Activated B cell treated with CpG ODN at 0.5 μM for 24 hours (primary cell): ENCODE data around the gene MZF1. TPM values are rescaled to one million over a fixed set of nuclear protein-coding genes. Genes with fewer than 3 reads are reported as not detected.
"Not testable (repeated sequence)": the region's sequence is repeated elsewhere in the genome, so short reads cannot be mapped to it uniquely, and the experiment has no call there.

ENCODE experiments used
- ATAC-seq: fragments of 200-7000 bp; cut with Tn5 transposase; one replicate; pipeline ENCODE4 v1.10.0; 2021; ENCODE audit warnings: low read depth, mild to moderate bottlenecking, moderate library complexity
- CTCF ChIA-PET: fragments of 350-600 bp; sonication (Branson Sonifier 250); formaldehyde crosslinking; loops from one replicate; lab custom pipeline; 2021; ENCODE audit warnings: antibody characterized with exemption; lab: Charles Lee
- POLR2A ChIA-PET: fragments of 350-600 bp; sonication (Branson Sonifier 250); formaldehyde crosslinking; loops from one replicate; lab custom pipeline; 2021; ENCODE audit warnings: antibody characterized with exemption; lab: Charles Lee
- DNase-seq: peaks from one replicate; pipeline ENCODE4 v3.0.0; 2022
- H3K27ac Mint-ChIP-seq: one replicate; pipeline ENCODE4 v1.8.0; 2020; ENCODE audit warnings: mixed read lengths
- H3K27me3 Mint-ChIP-seq: one replicate; pipeline ENCODE4 v1.8.0; 2021; ENCODE audit warnings: mixed read lengths
- H3K36me3 Mint-ChIP-seq: one replicate; pipeline ENCODE4 v1.8.0; 2021; ENCODE audit warnings: low read depth, mixed read lengths
- H3K4me1 Mint-ChIP-seq: one replicate; pipeline ENCODE4 v1.8.0; 2021; ENCODE audit warnings: mixed read lengths
- H3K4me3 Mint-ChIP-seq: one replicate; pipeline ENCODE4 v1.8.0; 2020; ENCODE audit warnings: mild to moderate bottlenecking, mixed read lengths
- H3K9me3 Mint-ChIP-seq: one replicate; pipeline ENCODE4 v1.8.0; 2020; ENCODE audit warnings: mixed read lengths
- CTCF ChIP-seq: fragments of 200-600 bp; IDR thresholded peaks from one replicate; pipeline ENCODE4 v1.8.0; 2022; ENCODE audit warnings: antibody characterized with exemption, mild to moderate bottlenecking
- intact Hi-C: fragments of 100-400 bp; cut with micrococcal nuclease; formaldehyde crosslinking; loops from one replicate; pipeline ENCODE4 v1.15.1; 2024
- total RNA-seq: library from RNA; stranded (reverse); gene quantifications from 2 replicates; pipeline ENCODE4 v1.2.3, GENCODE V29; 2022

Gene MZF1
- total RNA-seq, 1 donor from 2014 or later: 54.5 TPM

GRCh38 chr19:58578012-58578925, 5.1 kb upstream of the MZF1 start:
- ATAC-seq: no peak
- DNase-seq: no peak
- Mint-ChIP-seq H3K4me1 (peaks cover 49% of the 10 kb centered on the region), H3K36me3 (peaks cover 20% of the 10 kb centered on the region), H3K9me3 (no peaks in the 10 kb centered on the region), H3K4me3 (peak overlapping the region; percentile 19), H3K27ac (peak overlapping the region; percentile 39), H3K27me3 (no peaks in the 10 kb centered on the region)
- intact Hi-C loops: no loop called here
- no peak for TF ChIP-seq CTCF
- CTCF ChIA-PET: interaction anchor here (1.0 to 4.3 kb wide), 3 partner anchors 58 to 64 kb away, joined by 3 to 62 read pairs (median 3); partner anchors contain the start of gene ZBTB45
- POLR2A ChIA-PET: interaction anchor here (1.5 kb wide), 1 partner anchor 59 kb away, joined by 3 read pairs; the partner anchor contains the start of gene ZBTB45

GRCh38 chr19:58577581-58577980, 4.4 kb upstream of the MZF1 start:
- H3K27ac Mint-ChIP-seq, CTCF ChIA-PET, DNase-seq, ATAC-seq, H3K9me3 Mint-ChIP-seq, H3K27me3 Mint-ChIP-seq, intact Hi-C loops, H3K4me3 Mint-ChIP-seq: not testable (repeated sequence)
- Mint-ChIP-seq H3K36me3 (peaks cover 18% of the 10 kb centered on the region), H3K4me1 (peaks cover 52% of the 10 kb centered on the region)
- POLR2A ChIA-PET: interaction anchor here (1.5 kb wide), 1 partner anchor 58 kb away, joined by 3 read pairs; the partner anchor contains the start of gene ZBTB45

GRCh38 chr19:58575183-58576041, 2.3 kb upstream of the MZF1 start:
- H3K27ac Mint-ChIP-seq: peak overlapping the region; percentile 93
- ATAC-seq: peak; percentile 40
- no peaks in the 10 kb centered on the region for H3K9me3 Mint-ChIP-seq
- H3K4me3 Mint-ChIP-seq: peak overlapping the region; percentile 88
- POLR2A ChIA-PET: interaction anchor here (0.7 to 3.1 kb wide), 22 partner anchors 13 to 517 kb away, joined by 3 to 75 read pairs (median 5); partner anchors contain the start of genes CHMP2A, ERVK3-1, TRIM28 and UBE2M
- CTCF ChIA-PET: interaction anchor here (1.9 to 2.3 kb wide), 2 partner anchors 56 to 62 kb away, joined by 6 to 19 read pairs; partner anchors contain the start of gene ZBTB45
- TF ChIP-seq CTCF: no peak
- peaks cover 57% of the 10 kb centered on the region for H3K4me1 Mint-ChIP-seq
- intact Hi-C loops: loop anchor here (1.0 kb wide), 3 partner anchors 56 to 188 kb away; partner anchors contain the start of genes RPS5 and ZBTB45
- DNase-seq: peak; percentile 81
- peaks cover 8% of the 10 kb centered on the region for H3K36me3 Mint-ChIP-seq
- no peaks in the 10 kb centered on the region for H3K27me3 Mint-ChIP-seq

GRCh38 chr19:58573658-58574164, 576 bp upstream of the MZF1 start:
- CTCF ChIA-PET: no interaction called here
- no peaks in the 10 kb centered on the region for H3K27me3 Mint-ChIP-seq
- intact Hi-C loops: loop anchor here (1.0 kb wide), 7 partner anchors 15 to 295 kb away; partner anchors contain the start of genes TRIM28, UBE2M, ZNF132 and ZNF446
- H3K9me3 Mint-ChIP-seq: no peaks in the 10 kb centered on the region
- TF ChIP-seq CTCF: no peak
- peaks cover 20% of the 10 kb centered on the region for H3K36me3 Mint-ChIP-seq
- H3K4me3 Mint-ChIP-seq: peak overlapping the region; percentile 97
- no peak for ATAC-seq
- peaks cover 49% of the 10 kb centered on the region for H3K4me1 Mint-ChIP-seq
- peak overlapping the region; percentile 100 for H3K27ac Mint-ChIP-seq
- POLR2A ChIA-PET: interaction anchor here (0.5 to 2.6 kb wide), 3 partner anchors 15 to 838 kb away, joined by 4 to 24 read pairs (median 5); partner anchors contain the start of genes UBE2M and ZNF814
- no peak for DNase-seq
